ENCODE data around the gene RNF144A. TPM values are rescaled to one million over a fixed set of nuclear protein-coding genes. Genes with fewer than 3 reads are reported as not detected.

The RNF144A gene
- total RNA-seq, 1 donor from 2014 or later, result 9.6 TPM

DNA sequence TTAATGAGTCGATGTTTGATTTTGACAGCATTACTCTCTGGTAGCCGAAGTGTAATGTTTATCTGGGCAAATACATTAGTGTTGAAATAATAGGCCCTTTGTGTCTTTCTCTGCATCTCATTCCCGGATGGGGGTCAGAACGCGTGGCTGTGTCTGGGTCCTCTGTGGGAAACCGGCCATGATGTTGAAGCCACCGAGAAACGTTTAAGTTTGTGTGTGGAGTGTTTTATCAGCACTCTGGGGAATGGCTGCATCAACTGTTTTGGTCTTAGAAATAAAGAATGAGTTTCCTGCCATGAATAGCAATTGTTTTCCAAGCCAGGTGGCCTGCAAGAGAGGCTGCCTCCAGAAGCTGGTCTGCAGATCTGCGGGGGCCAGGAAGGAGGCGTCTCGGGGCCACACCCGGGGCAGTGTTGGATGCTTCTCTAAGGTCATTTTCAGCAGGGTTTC, 69.7 kb downstream of the RNF144A start:
- Mint-ChIP-seq H3K9me3 (ENCODE audit: unreplicated experiment) (peaks cover 5% of the 10 kb centered on the region), H3K27ac (ENCODE audit: unreplicated experiment) (no peak overlapping the region), H3K4me3 (ENCODE audit: unreplicated experiment) (no peak overlapping the region), H3K4me1 (ENCODE audit: unreplicated experiment) (peaks cover 3% of the 10 kb centered on the region), H3K27me3 (ENCODE audit: unreplicated experiment) (no peaks in the 10 kb centered on the region), H3K36me3 (ENCODE audit: unreplicated experiment) (no peaks in the 10 kb centered on the region)
- DNase-seq (ENCODE audit: extremely low spot score, unreplicated experiment), result no peak
- TF ChIP-seq, protein P1, sequence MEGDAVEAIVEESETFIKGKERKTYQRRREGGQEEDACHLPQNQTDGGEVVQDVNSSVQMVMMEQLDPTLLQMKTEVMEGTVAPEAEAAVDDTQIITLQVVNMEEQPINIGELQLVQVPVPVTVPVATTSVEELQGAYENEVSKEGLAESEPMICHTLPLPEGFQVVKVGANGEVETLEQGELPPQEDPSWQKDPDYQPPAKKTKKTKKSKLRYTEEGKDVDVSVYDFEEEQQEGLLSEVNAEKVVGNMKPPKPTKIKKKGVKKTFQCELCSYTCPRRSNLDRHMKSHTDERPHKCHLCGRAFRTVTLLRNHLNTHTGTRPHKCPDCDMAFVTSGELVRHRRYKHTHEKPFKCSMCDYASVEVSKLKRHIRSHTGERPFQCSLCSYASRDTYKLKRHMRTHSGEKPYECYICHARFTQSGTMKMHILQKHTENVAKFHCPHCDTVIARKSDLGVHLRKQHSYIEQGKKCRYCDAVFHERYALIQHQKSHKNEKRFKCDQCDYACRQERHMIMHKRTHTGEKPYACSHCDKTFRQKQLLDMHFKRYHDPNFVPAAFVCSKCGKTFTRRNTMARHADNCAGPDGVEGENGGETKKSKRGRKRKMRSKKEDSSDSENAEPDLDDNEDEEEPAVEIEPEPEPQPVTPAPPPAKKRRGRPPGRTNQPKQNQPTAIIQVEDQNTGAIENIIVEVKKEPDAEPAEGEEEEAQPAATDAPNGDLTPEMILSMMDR (IDR thresholded peaks at IDR 0.05), result no peak

DNA sequence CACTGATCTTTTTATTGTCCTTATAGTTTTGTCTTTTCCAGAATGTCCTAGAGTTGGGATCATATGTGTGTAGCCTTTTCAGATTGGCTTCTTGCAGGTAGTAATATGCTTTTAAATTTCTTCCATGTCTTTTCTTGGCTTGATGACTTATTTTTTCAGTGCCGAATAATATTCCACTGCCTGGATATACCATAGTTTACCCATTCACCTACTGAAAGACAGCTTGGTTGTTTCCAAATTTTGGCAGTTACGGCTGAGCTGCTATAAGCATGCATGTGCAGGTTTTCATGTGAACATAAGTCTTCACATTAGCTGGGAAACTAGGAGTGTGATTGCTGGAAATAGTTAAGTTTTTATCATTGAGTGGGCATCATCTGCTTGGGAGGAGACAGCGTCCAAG, 73.7 kb downstream of the RNF144A start:
- peaks cover 5% of the 10 kb centered on the region for H3K9me3 Mint-ChIP-seq (ENCODE audit: unreplicated experiment)

DNA sequence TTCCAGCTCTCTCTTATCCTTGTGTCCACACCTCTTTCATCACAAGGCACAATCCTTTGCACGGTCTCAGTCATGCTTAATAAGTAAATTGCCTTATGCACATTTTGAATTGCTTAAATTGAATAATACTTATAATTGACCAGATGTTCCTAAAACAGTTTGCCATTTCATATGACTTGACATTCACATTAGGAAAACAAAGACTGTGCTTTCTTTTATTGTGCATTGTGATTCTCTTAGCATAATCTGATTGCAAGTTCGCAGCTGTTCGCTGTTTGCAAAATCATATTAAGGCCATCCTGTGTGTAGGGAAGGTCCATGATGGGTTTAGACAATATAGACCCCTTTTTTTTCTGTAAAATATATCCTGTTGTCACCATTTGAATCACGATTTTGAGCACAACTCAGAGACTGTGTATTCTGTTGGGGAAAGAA, 75.6 kb downstream of the RNF144A start:
- Mint-ChIP-seq H3K9me3 (ENCODE audit: unreplicated experiment) (peaks cover 5% of the 10 kb centered on the region), H3K27ac (ENCODE audit: unreplicated experiment) (no peak overlapping the region), H3K36me3 (ENCODE audit: unreplicated experiment) (no peaks in the 10 kb centered on the region), H3K27me3 (ENCODE audit: unreplicated experiment) (no peaks in the 10 kb centered on the region), H3K4me3 (ENCODE audit: unreplicated experiment) (no peak overlapping the region), H3K4me1 (ENCODE audit: unreplicated experiment) (peaks cover 4% of the 10 kb centered on the region)
- TF ChIP-seq, protein P1 (IDR thresholded peaks at IDR 0.05), result no peak
- no peak for DNase-seq (ENCODE audit: extremely low spot score, unreplicated experiment)

More for the DNA sequence above, 73.7 kb downstream of the RNF144A start:
- DNase-seq (ENCODE audit: extremely low spot score, unreplicated experiment), result no peak
- H3K4me1 Mint-ChIP-seq (ENCODE audit: unreplicated experiment), result peaks cover 7% of the 10 kb centered on the region
- H3K27ac Mint-ChIP-seq (ENCODE audit: unreplicated experiment), result no peak overlapping the region
- H3K36me3 Mint-ChIP-seq (ENCODE audit: unreplicated experiment), result no peaks in the 10 kb centered on the region
- no peaks in the 10 kb centered on the region for H3K27me3 Mint-ChIP-seq (ENCODE audit: unreplicated experiment)
- H3K4me3 Mint-ChIP-seq (ENCODE audit: unreplicated experiment), result no peak overlapping the region
- TF ChIP-seq, protein P1 (IDR thresholded peaks at IDR 0.05), result no peak

DNA sequence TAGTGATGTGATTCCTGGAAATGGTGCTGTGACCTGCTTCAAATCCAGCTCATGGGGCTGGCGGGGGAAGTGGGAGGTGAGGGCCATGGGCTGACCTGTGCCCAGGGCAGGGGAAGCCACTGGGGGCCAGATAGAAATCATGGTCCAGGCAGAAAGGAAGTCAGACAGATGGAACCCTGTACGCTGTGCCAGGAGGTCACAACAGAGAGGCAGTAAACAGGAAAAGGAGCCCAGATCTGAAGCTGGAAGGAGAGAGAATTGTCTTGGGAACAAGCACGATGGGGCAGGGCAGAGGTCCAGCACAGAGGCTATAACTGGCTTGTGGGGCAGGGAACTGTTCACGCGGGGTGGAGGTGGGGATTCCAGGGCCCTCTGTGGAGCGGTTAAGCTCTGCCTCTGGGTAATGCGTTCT, 76.0 kb downstream of the RNF144A start:
- TF ChIP-seq, protein P1 (IDR thresholded peaks at IDR 0.05), result no peak
- H3K36me3 Mint-ChIP-seq (ENCODE audit: unreplicated experiment), result no peaks in the 10 kb centered on the region

DNA sequence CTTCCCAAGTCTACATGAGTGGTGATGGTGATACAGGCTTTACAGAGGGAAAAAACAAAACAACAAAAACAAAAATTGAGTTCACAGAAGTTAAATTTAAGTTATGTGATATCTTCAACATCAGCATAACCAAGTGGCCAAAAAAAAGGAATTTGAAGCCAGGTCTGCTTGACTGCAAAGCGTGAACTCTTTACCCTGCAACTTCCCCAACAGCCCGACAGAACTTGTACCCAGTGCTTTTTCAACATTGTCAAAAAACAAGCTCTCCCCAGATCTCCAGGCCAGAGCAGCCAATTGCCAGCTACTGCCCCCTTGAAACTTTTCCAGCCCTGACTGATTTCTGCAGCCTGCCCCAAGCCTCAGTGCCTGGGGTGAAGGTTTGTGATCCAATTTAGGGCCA, 76.7 kb downstream of the RNF144A start:
- Mint-ChIP-seq H3K36me3 (ENCODE audit: unreplicated experiment) (no peaks in the 10 kb centered on the region), H3K9me3 (ENCODE audit: unreplicated experiment) (peaks cover 5% of the 10 kb centered on the region), H3K4me3 (ENCODE audit: unreplicated experiment) (no peak overlapping the region), H3K27me3 (ENCODE audit: unreplicated experiment) (no peaks in the 10 kb centered on the region), H3K4me1 (ENCODE audit: unreplicated experiment) (peaks cover 7% of the 10 kb centered on the region), H3K27ac (ENCODE audit: unreplicated experiment) (no peak overlapping the region)
- TF ChIP-seq, protein P1 (IDR thresholded peaks at IDR 0.05), result no peak
- no peak for DNase-seq (ENCODE audit: extremely low spot score, unreplicated experiment)

More for the DNA sequence above, 76.0 kb downstream of the RNF144A start:
- Mint-ChIP-seq H3K9me3 (ENCODE audit: unreplicated experiment) (peaks cover 5% of the 10 kb centered on the region), H3K27ac (ENCODE audit: unreplicated experiment) (no peak overlapping the region), H3K27me3 (ENCODE audit: unreplicated experiment) (no peaks in the 10 kb centered on the region), H3K4me1 (ENCODE audit: unreplicated experiment) (peaks cover 4% of the 10 kb centered on the region), H3K4me3 (ENCODE audit: unreplicated experiment) (no peak overlapping the region)
- DNase-seq (ENCODE audit: extremely low spot score, unreplicated experiment), result no peak

Measured in osteocyte (in vitro differentiated cells).